HG02870 (cell line): ENCODE data around the gene SIM2.

Experiments used
- ATAC-seq: cut with Tn5 transposase; IDR thresholded peaks from one replicate; pipeline ENCODE4 v1.9.1; 2021; ENCODE audit warnings: mild to moderate bottlenecking, moderate library complexity; ENCODE audit not compliant: unreplicated experiment

Gene SIM2

DNA sequence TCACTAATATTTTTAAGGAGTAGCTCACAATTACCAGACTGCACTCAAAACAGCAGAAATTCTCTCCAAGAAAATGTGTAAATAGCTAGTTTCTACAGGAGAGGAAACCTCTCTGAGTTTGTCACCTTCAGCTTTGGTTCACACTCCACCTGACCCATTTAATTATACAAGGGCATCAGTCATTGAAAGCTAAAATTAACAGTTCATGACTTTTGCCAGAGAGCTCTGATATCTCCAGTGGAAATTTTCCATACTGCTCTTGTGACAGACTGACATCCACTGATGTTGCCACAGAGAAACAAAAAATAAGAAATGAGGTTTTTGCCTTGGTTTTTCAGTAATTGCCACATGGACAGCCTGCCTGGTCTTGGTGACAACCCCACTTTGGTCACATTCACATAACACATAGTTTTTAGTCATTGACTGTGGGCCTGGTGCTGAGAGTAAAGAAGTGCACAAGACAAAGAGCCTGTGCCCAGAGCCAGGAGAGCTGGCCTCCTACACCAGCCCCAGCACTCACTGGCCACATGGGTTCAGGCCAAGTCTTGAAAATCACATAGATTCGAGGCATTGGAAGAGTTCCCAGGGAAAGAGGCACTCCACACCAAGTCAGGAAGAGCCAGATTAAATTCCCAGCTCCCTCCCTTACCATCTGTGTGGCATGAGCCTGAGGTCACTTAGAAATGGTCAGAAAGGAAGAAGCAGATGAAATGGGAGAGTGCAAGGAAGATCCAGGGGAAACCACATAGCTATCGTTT lies 13.8 kb upstream of the SIM2 start:
- no peak for ATAC-seq

DNA sequence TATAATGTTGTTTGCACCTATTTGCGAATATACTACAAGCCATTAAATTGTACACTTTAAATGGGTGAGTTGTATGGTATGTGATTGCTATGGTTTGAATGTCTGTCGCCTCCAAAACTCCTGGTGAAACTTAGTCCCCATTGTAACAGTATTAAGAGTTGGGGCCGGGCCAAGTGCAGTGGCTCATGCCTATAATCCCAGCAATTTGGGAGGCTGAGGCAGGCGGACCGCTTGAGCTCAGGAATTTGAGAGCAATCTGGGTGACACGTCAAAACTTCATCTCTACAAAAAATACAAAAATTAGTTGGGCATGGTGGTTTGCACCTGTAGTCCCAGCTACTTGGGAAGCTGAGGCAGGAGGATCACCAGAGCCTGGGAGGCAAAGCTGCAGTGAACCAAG lies 12.0 kb upstream of the SIM2 start:
- no peak for ATAC-seq

DNA sequence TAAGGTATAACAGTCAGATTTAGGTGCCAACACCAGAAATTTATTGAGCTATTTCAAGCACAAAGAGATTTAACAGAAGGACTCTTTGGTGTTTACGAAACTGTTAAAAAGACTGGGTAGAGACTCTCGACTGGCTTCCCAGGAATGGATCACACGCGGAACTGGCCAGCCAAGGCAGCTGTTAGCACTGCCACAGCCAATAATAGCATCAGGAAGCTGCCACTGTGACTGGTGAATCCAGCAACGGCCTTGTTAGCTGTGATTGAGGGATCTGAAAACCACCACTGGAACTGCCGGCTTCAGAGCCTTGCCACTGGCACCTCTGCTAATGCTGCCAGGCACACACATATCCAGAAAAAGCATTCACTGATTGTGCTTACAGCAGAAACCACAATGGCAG lies 10.6 kb upstream of the SIM2 start:
- no peak for ATAC-seq

DNA sequence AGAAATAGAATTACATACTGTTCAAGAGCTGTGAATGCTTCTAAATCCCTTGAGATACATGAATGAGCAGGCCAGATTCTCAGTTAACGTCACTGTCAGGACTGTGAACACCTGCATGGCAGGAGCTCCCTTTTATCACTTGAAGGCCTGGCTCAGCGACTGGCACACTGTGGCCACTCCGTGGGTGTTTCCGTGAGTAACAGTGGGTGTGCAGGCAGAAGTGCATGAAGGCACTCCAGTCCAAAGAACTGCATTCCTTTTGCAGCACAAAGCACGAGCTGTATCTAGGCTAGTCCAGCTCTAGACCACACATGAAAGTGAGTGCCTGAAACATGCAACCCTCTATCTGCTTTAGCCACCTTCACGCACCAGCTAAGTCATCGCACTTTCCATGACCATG lies 9.6 kb upstream of the SIM2 start:
- ATAC-seq: no peak

DNA sequence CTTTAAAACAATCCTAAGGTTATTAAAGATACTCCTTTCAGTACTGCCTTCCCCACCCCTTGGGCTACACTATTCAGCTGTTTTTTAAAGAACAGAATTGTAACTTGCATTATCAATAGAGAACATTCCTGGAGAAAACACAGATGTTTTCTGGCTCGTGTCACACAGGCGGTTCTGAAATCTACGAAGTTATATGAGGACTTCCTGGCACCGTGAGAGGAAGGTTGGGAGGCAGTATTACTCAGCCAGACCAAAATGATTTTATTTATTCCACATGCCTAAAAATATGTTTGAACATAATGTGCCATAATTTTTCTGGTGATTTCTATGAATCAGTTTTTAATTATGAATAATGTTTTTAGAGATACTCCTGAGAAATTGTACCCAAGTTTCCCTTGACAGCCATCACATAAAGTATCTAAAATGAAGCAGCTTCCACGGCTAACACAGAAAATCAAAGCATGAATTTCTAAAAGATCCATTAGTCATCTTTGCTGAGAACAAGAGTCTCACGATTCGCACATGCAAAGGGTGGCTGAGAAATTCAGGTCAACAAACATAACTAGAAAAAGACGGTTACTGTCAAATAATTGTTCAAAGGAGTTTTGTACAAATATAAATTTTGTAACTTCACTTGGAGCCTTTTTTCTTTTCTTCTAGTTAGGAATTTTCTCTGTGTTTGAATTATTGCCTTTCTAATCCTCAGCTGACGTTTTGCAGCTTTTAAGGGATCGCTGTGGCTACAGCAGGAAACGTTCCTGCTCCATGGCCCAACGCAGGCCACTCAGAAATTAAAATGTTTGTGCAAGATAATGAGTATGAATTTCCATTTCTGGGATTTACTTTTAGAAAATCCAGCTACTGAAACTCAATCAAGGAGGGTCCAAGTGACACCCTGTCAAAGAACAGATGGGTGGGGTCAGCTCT lies 8.0 kb upstream of the SIM2 start:
- ATAC-seq: no peak

DNA sequence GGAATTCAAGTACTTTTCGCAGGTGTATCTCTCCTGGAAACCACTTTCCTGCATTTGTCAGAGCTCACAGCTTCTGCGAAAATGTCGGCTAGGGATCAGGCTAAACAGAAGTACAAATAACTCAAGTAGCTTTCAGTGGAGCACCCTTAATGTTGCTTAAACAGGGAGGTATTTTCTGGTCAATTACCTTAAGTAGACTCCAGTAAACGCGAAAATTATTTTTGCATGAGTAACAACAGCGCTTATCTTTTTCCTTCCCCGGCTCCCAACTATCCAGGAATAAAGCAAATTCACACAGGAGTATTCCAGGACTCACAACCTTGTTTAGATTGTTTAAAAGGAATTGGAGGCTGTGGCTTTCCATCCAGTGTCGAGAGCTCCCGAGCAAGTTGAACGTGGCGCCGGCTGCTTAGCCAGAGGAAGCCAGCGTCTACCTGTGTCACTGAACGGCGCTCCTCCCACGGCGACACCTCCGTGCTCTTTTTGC lies 7.3 kb upstream of the SIM2 start:
- ATAC-seq: no peak

DNA sequence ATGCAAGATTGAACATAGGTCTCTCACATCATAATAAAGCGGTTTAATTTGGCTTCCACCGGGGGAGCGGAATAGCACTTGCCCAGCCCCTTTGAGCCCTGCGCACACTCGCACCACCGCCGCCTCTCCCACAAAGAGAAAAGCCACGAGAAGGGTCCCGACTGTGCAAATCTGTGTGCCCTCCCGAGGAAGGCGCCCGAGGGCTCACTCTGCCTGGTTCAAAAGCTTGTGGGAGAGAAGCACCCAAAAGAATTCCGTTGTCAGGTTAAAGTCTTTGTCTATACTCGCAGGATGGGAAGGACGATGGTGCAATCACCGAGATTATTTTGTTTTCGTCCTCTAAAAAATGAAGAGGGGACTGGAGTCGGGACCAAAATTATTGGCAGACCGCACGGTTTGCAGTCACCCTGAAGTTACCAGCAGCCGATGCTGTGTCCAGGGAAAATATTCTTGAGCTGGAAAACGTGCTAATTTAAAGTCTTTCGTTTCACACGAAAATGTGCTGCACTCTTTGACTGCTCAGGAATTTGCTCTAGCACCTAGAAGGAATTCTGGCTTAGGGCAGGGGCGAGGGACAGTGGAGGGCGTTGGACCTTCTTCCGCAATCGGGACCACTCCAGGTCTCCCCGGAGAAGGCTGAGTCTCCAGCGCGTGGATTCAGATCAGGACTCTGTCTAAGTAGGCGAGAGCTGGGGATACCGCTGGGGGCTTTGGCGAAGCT lies 6.6 kb upstream of the SIM2 start:
- no peak for ATAC-seq

DNA sequence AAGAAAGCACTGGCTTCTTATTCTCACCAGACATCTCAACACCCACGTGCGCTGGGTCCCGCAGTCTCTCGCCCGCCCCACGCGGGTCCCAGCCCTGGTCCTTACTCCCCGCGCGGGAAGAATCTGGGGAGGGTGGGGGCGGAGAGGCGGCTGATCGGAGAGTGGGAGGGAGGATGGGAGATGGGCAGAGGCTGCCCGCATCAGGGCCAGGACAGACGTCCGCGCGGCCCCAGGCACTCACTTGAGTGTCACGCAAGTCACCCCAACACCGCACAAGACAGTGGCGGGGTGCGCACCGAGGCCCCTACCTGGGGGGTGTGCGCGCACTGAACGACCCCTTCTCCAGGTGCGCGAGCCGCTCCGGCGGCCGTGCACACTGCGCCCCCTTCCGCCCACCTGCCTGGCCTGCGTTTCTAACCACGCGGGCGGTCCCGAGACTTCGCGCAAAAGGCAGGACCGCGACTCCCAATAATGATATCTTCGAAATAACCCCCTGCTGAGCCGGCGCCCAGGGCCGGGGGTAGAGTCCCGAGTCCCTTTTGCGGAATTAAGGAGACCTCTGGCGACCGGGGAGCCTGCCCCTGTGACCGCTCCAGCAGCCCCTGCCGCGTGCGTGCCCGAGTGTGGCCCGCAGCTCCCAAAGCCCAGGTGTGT lies 6.0 kb upstream of the SIM2 start:
- no peak for ATAC-seq

DNA sequence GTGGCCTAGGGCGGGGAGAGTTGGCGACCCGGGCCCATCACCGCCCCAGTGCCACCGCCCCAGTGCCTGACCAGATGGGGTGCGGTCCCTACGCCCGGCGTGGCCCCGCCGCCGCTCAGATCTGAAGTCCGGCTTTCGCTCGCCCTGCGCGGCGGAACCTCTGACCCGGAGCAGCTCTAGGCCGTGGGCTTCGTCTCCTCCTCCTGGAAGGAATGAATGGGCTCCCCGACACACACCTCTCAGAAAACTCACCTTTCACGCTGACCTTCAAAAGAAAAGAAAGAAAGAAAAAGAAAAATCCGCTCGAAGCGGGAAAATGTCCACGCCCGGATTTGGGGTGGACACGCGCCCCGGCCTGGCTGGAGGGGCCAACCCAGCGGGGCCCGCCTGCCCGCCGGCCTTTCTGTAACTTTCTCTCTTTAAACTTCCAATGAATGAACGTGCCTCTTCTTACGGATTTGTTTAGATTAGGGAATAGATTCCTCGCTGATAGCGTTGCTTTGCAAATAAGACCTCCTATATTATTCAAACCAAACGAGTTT lies 5.4 kb upstream of the SIM2 start:
- ATAC-seq: no peak

DNA sequence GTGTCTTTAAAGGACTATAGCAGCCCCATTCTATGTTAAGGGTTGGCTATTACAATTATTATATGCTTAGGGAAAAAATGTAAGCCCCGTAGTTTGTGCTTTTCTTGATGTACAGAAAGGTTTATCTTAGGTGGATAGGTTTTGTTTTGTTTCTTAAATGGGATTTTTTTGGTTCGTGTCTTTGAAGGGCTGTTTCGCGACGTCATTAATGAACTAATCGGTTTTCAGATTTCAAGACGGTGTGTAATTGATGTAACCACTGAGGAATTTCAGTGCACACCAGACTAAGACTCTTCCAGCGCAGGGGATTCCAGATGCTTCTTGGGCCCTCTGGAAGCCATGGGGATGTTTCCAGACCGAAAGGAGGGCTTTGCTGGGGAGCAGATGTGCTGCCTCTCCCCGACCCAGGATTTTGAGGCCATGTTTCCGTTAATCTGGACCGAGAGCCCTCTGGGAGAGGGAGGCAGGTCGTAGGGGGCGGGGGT lies 4.8 kb upstream of the SIM2 start:
- ATAC-seq: no peak

DNA sequence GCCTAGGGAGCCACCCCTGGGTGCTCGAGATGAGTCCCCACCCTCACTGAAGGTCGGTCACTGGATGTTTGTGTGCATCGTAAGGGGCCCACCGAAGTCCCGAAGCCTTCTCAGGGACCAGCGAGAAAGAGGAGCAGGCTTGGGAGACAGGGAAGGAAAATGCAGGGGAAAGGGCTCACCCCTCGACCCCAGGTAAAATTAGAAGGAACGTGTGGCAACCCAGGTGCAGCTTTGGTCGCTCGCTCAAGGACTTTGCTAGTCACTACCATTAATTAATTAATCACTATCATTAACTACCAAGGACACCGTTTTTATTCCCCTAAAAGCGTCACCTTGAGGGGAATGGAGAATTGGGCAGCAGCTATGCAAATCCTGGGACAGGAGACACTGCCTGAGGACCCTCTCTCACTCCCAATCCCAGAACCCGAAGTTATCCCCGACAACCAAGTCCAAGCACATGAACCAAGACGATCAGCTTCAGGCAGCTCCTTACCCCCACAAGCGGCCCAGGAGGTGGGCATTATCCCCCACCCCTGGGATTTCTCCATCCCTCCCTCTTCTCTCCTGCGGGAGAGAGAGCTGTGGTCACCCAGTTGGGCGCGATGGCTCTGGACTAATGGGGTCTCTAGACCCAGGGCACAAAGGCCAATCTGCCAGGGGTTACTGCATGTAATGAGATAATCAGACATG lies 4.2 kb upstream of the SIM2 start:
- ATAC-seq: no peak

DNA sequence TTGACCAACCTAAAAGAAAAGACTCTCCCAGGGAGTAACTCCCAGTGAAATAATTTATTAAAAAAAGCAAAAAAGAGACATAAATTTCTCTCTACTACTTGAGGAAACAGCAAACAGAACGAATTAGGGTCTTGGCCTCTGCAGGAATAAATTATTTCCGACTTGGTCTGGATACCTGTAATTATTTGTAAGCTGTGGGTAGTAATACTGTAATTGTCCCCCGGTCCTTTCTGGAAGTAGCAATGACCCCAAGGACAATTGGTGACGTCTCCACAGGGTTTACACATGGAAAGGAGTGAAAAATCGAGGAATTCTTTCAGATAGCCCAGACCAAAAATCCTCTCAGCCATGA lies 3.7 kb upstream of the SIM2 start:
- no peak for ATAC-seq

DNA sequence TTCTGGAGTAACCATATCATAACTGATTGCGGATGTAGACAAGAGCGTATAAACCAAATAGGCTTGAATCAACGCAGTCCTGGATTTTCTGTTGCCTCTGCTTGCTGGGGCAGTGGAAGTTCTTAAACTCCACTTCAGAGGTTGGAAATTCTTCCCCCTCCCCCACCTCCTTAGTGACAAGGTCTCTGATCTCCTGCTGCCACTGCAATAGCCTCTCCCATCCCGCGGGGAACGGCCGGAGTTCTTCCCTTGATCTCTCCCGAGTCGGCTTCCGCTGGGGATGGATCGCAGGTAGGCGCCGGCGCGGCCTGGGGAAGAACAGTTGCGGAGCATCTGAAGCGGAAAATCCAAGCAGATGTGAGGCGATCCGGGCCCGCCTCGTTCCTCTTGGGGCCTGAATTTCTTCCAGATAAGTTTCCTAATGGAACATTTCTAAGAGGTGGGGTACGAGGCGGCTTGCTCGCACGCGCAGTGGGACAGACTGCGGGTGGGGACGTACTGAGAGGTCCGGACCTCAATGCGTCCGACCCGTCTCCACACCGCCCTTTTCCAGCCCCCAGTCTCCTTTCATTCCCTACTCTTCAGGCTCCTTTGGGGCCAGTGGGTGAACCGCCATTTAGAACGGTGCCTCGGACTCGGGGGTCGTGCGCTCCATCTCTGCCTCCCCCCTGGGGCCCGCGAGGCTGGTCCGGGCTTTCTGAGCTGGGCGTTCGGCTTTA lies 3.1 kb upstream of the SIM2 start:
- no peak for ATAC-seq

DNA sequence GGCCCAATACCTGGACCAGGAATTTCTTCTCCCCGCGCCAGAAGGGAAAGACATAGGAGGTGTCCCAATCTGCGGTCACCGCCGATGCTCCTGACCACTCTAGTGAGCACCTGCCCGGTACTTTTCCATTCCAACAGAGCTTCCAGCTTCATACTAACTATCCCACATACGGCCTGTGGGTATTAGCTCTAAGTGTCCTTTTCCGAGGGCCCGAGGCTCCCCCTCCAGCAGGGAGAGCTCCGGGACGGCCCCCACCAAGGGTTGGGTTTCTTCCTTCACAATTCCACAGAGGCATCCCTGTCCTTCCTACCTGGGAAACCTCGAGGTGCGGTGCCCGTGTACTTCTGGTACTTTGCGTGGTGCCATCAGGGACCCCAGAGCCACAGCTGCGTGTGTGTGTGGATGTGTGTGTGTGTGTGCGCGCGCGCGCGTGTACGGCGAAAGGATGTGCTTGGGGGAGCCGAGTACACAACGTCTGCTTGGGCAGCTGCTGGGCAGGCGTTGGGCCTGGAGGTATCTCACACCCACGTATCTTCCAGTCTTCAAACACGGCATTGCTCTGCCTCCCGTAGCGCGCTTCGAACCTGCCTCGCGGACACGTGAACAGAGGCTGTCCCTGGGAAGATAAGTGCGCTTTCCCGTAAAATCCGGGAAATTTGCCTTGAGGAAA lies 2.4 kb upstream of the SIM2 start:
- ATAC-seq: no peak

DNA sequence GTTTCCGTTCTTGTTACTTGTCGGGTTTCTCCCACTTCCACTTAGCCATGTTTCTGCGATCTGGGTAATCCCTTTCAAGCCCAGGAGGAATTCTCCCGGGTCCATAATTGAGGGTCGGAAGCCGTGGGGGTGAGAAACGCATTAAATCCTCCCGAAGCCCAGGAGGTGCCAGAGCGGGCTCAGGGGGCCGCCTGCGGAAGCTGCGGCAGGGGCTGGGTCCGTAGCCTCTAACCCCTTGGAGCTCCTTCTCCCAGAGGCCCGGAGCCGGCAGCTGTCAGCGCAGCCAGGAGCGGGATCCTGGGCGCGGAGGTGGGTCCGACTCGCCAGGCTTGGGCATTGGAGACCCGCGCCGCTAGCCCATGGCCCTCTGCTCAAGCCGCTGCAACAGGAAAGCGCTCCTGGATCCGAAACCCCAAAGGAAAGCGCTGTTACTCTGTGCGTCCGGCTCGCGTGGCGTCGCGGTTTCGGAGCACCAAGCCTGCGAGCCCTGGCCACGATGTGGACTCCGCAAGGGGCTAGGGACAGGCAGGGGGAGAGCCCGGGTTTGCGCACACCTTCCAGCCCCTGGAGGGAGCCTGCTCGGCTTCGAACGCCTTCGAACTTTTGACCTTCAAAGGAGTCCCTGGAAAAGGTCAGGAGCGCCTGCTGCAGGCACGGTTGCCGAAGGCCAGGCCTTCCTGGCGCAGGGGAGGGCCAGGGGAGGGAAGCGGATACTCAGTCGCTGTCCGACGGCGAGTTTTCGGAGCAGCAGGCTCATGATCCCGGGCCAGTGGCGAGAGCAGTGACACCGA lies 1.7 kb upstream of the SIM2 start:
- ATAC-seq: no peak

DNA sequence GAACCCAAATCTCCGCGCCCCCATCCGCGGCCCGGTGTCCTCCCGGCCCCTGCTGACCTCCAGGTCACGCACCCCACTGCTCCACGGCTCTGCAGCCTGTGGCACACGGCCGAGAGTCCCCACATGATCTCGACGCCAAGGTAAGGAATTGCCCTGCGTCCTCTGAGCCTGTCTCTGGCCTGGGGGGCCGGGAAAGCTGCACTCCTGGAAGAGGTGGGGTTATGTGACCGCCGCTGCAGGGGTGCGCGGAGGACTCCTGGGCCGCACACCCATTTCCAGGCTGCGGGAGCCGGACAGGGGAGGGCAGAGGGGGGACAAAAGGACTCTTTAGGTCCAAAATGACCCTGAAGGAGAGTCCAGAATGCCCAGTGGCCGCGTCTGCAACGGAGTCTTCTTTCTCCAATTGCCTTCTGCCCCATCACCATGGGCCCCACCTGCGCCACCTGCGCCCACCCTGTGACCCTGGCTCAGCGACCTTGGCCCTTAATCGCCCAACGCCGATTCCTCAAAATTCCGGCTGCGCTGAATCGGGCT lies 997 bp upstream of the SIM2 start:
- no peak for ATAC-seq

DNA sequence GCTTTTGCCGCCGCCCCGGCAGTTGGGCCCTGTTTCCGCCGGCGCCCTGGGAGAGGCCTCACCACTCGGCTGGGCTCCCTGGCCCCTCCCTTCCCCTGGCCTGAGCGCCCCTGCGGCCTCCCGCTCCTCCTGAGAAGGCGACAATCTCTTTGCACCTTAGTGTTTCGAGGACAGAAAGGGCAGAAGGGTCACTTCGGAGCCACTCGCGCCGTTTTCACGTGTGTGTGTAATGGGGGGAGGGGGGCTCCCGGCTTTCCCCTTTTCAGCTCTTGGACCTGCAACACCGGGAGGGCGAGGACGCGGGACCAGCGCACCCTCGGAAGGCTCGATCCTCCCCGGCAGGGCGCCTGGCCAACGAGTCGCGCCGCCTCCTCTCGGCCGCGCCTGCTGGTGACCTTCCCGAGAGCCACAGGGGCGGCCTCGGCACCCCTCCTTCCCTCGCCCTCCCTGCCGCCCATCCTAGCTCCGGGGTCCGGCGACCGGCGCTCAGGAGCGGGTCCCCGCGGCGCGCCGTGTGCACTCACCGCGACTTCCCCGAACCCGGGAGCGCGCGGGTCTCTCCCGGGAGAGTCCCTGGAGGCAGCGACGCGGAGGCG lies 432 bp upstream of the SIM2 start:
- ATAC-seq: no peak
